ENCODE measurements around the gene ACIN1. TPM values are rescaled to one million over a fixed set of nuclear protein-coding genes. Genes with fewer than 3 reads are reported as not detected.

Gene ACIN1
- total and polyA plus RNA-seq, 2 of the 13 experiments (the other 11 are each of a cell fraction or from before 2014, with no cell fraction given) = 165 to 183 TPM

- TF ChIP-seq ZZZ3 (CRISPR knock-in tag; IDR thresholded peaks at IDR 0.05; ENCODE audit: borderline replicate concordance) (peak; percentile 87), CHD2 (IDR thresholded peaks at IDR 0.05; ENCODE audit: low read depth, low read length) (0 out of 2 replicates have a peak, but pooled peaks have one; percentile 8), ZNF652 (CRISPR knock-in tag; IDR thresholded peaks at IDR 0.05; ENCODE audit: borderline replicate concordance, low read depth) (peak; percentile 21; the same call in 1 of the 2 replicates), HDAC2 (CRISPR knock-in tag; IDR thresholded peaks at IDR 0.05) (peak; percentile 66), ZNF709 (CRISPR knock-in tag; IDR thresholded peaks at IDR 0.05) (peak; percentile 91; the same call in 1 of the 2 replicates), SP1 (IDR thresholded peaks at IDR 0.05) (no peak), SP1 (CRISPR knock-in tag; IDR thresholded peaks at IDR 0.05) (peak; percentile 72), PITX1 (CRISPR knock-in tag; IDR thresholded peaks at IDR 0.05) (peak; percentile 85), ZBTB38 (CRISPR knock-in tag; IDR thresholded peaks at IDR 0.05) (peak; percentile 94), HBP1 (CRISPR knock-in tag; IDR thresholded peaks at IDR 0.05; ENCODE audit: low read depth) (peak; percentile 93), EHMT2 (IDR thresholded peaks at IDR 0.05; ENCODE audit: borderline replicate concordance, low read depth, low read length) (peak; percentile 99; the same call in 1 of the 2 replicates), ATF5 (CRISPR knock-in tag; IDR thresholded peaks at IDR 0.05; ENCODE audit: low read depth) (no peak; the same call in 1 of the 2 replicates), AKNA (CRISPR knock-in tag; IDR thresholded peaks at IDR 0.05; ENCODE audit: borderline replicate concordance) (peak; percentile 91), ZNF136 (CRISPR knock-in tag; IDR thresholded peaks at IDR 0.05; ENCODE audit: low read depth) (peak; percentile 76; the same call in 1 of the 2 replicates), ZNF350 (CRISPR knock-in tag; IDR thresholded peaks at IDR 0.05; ENCODE audit: borderline replicate concordance, low read depth) (peak; percentile 100), TAF1 (CRISPR knock-in tag; IDR thresholded peaks at IDR 0.05) (peak; percentile 99), FOXA1 (IDR thresholded peaks at IDR 0.05) (no peak), FOXA1 (CRISPR knock-in tag; IDR thresholded peaks at IDR 0.05) (peak; percentile 4; the same call in 1 of the 2 replicates), ZNF251 (CRISPR knock-in tag; IDR thresholded peaks at IDR 0.05) (no peak; the same call in 1 of the 2 replicates), ATF3 (CRISPR knock-in tag; IDR thresholded peaks at IDR 0.05) (peak; percentile 14; the same call in 1 of the 2 replicates), ZNF513 (CRISPR knock-in tag; conservative IDR thresholded peaks at IDR 0.05) (0 out of 2 replicates have a peak, but pooled peaks have one; percentile 20)
These were observed 60.2 kb downstream of the ACIN1 start, which contains the start of gene PSMB5 (continued) for GRCh38 chr14:23034498-23035302.

Data from HepG2 (cell line).